Suppressor macrophage treated with lipopolysaccharide for 4 hours (primary cell): ENCODE data around the gene METRN.

Experiments
- DNase-seq: peaks from one replicate; pipeline ENCODE4 v3.0.0-alpha.2; 2020

Gene METRN

GRCh38 chr16:714558-715476 lies at the start of gene METRN:
METRN (plus strand) TSS chr16:715118; CDS start chr16:715290, 172 bp downstream.
- DNase-seq, result peak; percentile 92

- no peak for DNase-seq
These were observed 48.3 kb upstream of the METRN start for GRCh38 chr16:666572-666971.

- DNase-seq, result no peak
These were observed 47.7 kb upstream of the METRN start for GRCh38 chr16:667113-667779.

- DNase-seq, result peak; percentile 98
These were observed 47.0 kb upstream of the METRN start, which contains the start of gene RHOT2 for GRCh38 chr16:667780-668518. RHOT2 (plus strand) TSS chr16:668132; CDS start chr16:668200, 68 bp downstream.

GRCh38 chr16:668519-669171 lies 46.3 kb upstream of the METRN start:
- no peak for DNase-seq

GRCh38 chr16:669666-670065 lies 45.3 kb upstream of the METRN start:
- DNase-seq, result no peak

- DNase-seq, result no peak
These were observed 44.2 kb upstream of the METRN start for GRCh38 chr16:670485-671352.

GRCh38 chr16:671353-672131 lies 43.4 kb upstream of the METRN start:
- no peak for DNase-seq

GRCh38 chr16:672371-672770 lies 42.5 kb upstream of the METRN start:
- no peak for DNase-seq

- DNase-seq, result no peak
These were observed 42.1 kb upstream of the METRN start for GRCh38 chr16:672851-673250.

- no peak for DNase-seq
These were observed 41.4 kb upstream of the METRN start for GRCh38 chr16:673399-673991.

- no peak for DNase-seq
These were observed 40.6 kb upstream of the METRN start for GRCh38 chr16:674214-674881.

- DNase-seq, result peak; percentile 20
These were observed 39.7 kb upstream of the METRN start, which contains the start of gene RHBDL1 for GRCh38 chr16:674968-675883. RHBDL1 (plus strand) TSS chr16:675671; CDS start chr16:675791, 120 bp downstream.

- no peak for DNase-seq
These were observed 38.9 kb upstream of the METRN start for GRCh38 chr16:675884-676564.

- no peak for DNase-seq
These were observed 38.4 kb upstream of the METRN start for GRCh38 chr16:676565-676902.

GRCh38 chr16:676913-677312 lies 38.0 kb upstream of the METRN start:
- DNase-seq, result no peak

GRCh38 chr16:677316-678190 lies 37.4 kb upstream of the METRN start:
- DNase-seq, result no peak
